ENCODE data around the gene SYCN. TPM values are rescaled to one million over a fixed set of nuclear protein-coding genes. Genes with fewer than 3 reads are reported as not detected.

Gene SYCN
- total and polyA plus RNA-seq, 5 donors from 2014 or later = not detected

GRCh38 chr19:39188960-39189359 is 15.1 kb downstream of the SYCN start:
- H3K4me3 Mint-ChIP-seq = no peak overlapping the region
- H3K4me3 ChIP-seq (ENCODE audit: low read depth, low read length) = no peak overlapping the region
- H3K4me1 ChIP-seq (ENCODE audit: control insufficient read depth, insufficient read depth, low read length, poor library complexity, severe bottlenecking) = no peaks in the 10 kb centered on the region
- DNase-seq (no peak), ATAC-seq (ENCODE audit: low read depth in 2 of 2) (no peak)
- no peaks in the 10 kb centered on the region for H3K9me3 Mint-ChIP-seq
- no peaks in the 10 kb centered on the region for H3K9me3 ChIP-seq (ENCODE audit: control insufficient read depth in 2 of 2, low read length in 2 of 2)
- H3K36me3 ChIP-seq (ENCODE audit: control insufficient read depth, insufficient read depth, low read length) = no peaks in the 10 kb centered on the region
- peaks cover 12% of the 10 kb centered on the region for H3K27me3 Mint-ChIP-seq
- peak overlapping the region in 1 of 3 donors; percentile 52 for H3K27ac Mint-ChIP-seq
- no peaks in the 10 kb centered on the region for H3K27me3 ChIP-seq (ENCODE audit: control insufficient read depth, insufficient read depth, low read length)
- H3K27ac ChIP-seq (ENCODE audit: insufficient read depth, low read length, poor library complexity, severe bottlenecking) = no peak overlapping the region
- no peaks in the 10 kb centered on the region for H3K36me3 Mint-ChIP-seq
- peaks cover 0 to 2% (median 0%) of the 10 kb centered on the region in 4 donors for H3K4me1 Mint-ChIP-seq

- Histone ChIP-seq H3K4me3 (ENCODE audit: low read depth, low read length) (no peak overlapping the region), H3K36me3 (ENCODE audit: control insufficient read depth, insufficient read depth, low read length) (no peaks in the 10 kb centered on the region), H3K9me3 (ENCODE audit: control insufficient read depth in 2 of 2, low read length in 2 of 2) (no peaks in the 10 kb centered on the region), H3K27me3 (ENCODE audit: control insufficient read depth, insufficient read depth, low read length) (no peaks in the 10 kb centered on the region), H3K27ac (ENCODE audit: insufficient read depth, low read length, poor library complexity, severe bottlenecking) (no peak overlapping the region), H3K4me1 (ENCODE audit: control insufficient read depth, insufficient read depth, low read length, poor library complexity, severe bottlenecking) (no peaks in the 10 kb centered on the region)
- no peaks in the 10 kb centered on the region for H3K36me3 Mint-ChIP-seq
- no peak for DNase-seq
- H3K27me3 Mint-ChIP-seq = peaks cover 4% of the 10 kb centered on the region
- H3K4me3 Mint-ChIP-seq = no peak overlapping the region
- H3K27ac Mint-ChIP-seq = no peak overlapping the region
- H3K9me3 Mint-ChIP-seq = no peaks in the 10 kb centered on the region
- H3K4me1 Mint-ChIP-seq = peaks cover 0 to 2% (median 0%) of the 10 kb centered on the region in 4 donors
- no peak for ATAC-seq (ENCODE audit: low read depth in 2 of 2)
These were observed 16.5 kb downstream of the SYCN start for GRCh38 chr19:39187552-39187943.

GRCh38 chr19:39186391-39186790 is 17.7 kb downstream of the SYCN start:
- H3K4me1 ChIP-seq (ENCODE audit: control insufficient read depth, insufficient read depth, low read length, poor library complexity, severe bottlenecking) = no peaks in the 10 kb centered on the region
- H3K27ac Mint-ChIP-seq = no peak overlapping the region
- H3K36me3 Mint-ChIP-seq = no peaks in the 10 kb centered on the region
- peaks cover 0 to 2% (median 0%) of the 10 kb centered on the region in 4 donors for H3K4me1 Mint-ChIP-seq
- H3K4me3 Mint-ChIP-seq = no peak overlapping the region
- no peaks in the 10 kb centered on the region for H3K27me3 ChIP-seq (ENCODE audit: control insufficient read depth, insufficient read depth, low read length)
- ATAC-seq (ENCODE audit: low read depth in 2 of 2) (no peak), DNase-seq (no peak)
- no peak overlapping the region for H3K27ac ChIP-seq (ENCODE audit: insufficient read depth, low read length, poor library complexity, severe bottlenecking)
- H3K9me3 ChIP-seq (ENCODE audit: control insufficient read depth in 2 of 2, low read length in 2 of 2) = no peaks in the 10 kb centered on the region
- H3K27me3 Mint-ChIP-seq = peaks cover 4% of the 10 kb centered on the region
- H3K36me3 ChIP-seq (ENCODE audit: control insufficient read depth, insufficient read depth, low read length) = no peaks in the 10 kb centered on the region
- H3K9me3 Mint-ChIP-seq = peaks cover 0 to 2% (median 0%) of the 10 kb centered on the region in 7 donors
- no peak overlapping the region for H3K4me3 ChIP-seq (ENCODE audit: low read depth, low read length)

- Mint-ChIP-seq H3K4me1 (peaks cover 0 to 2% (median 0%) of the 10 kb centered on the region in 4 donors), H3K9me3 (peaks cover 0 to 2% (median 0%) of the 10 kb centered on the region in 7 donors), H3K4me3 (no peak overlapping the region), H3K36me3 (no peaks in the 10 kb centered on the region), H3K27me3 (no peaks in the 10 kb centered on the region), H3K27ac (no peak overlapping the region)
- H3K4me3 ChIP-seq (ENCODE audit: low read depth, low read length) = no peak overlapping the region
- no peaks in the 10 kb centered on the region for H3K27me3 ChIP-seq (ENCODE audit: control insufficient read depth, insufficient read depth, low read length)
- H3K9me3 ChIP-seq (ENCODE audit: control insufficient read depth in 2 of 2, low read length in 2 of 2) = no peaks in the 10 kb centered on the region
- ATAC-seq (ENCODE audit: low read depth in 2 of 2) = no peak
- no peaks in the 10 kb centered on the region for H3K36me3 ChIP-seq (ENCODE audit: control insufficient read depth, insufficient read depth, low read length)
- H3K4me1 ChIP-seq (ENCODE audit: control insufficient read depth, insufficient read depth, low read length, poor library complexity, severe bottlenecking) = no peaks in the 10 kb centered on the region
- H3K27ac ChIP-seq (ENCODE audit: insufficient read depth, low read length, poor library complexity, severe bottlenecking) = no peak overlapping the region
- no peak for DNase-seq
These were observed 21.0 kb downstream of the SYCN start for GRCh38 chr19:39183104-39183503.

GRCh38 chr19:39182174-39182505 is 21.9 kb downstream of the SYCN start:
- no peak for DNase-seq
- ATAC-seq (ENCODE audit: low read depth in 2 of 2) = no peak

GRCh38 chr19:39181500-39182173 is 22.4 kb downstream of the SYCN start:
- Histone ChIP-seq H3K9me3 (ENCODE audit: control insufficient read depth in 2 of 2, low read length in 2 of 2) (no peaks in the 10 kb centered on the region), H3K27me3 (ENCODE audit: control insufficient read depth, insufficient read depth, low read length) (no peaks in the 10 kb centered on the region), H3K4me3 (ENCODE audit: low read depth, low read length) (no peak overlapping the region), H3K4me1 (ENCODE audit: control insufficient read depth, insufficient read depth, low read length, poor library complexity, severe bottlenecking) (no peaks in the 10 kb centered on the region), H3K27ac (ENCODE audit: insufficient read depth, low read length, poor library complexity, severe bottlenecking) (no peak overlapping the region), H3K36me3 (ENCODE audit: control insufficient read depth, insufficient read depth, low read length) (no peaks in the 10 kb centered on the region)
- no peak for DNase-seq
- H3K4me1 Mint-ChIP-seq = no peaks in the 10 kb centered on the region
- H3K36me3 Mint-ChIP-seq = no peaks in the 10 kb centered on the region
- no peak for ATAC-seq (ENCODE audit: low read depth in 2 of 2)
- peaks cover 0 to 2% (median 0%) of the 10 kb centered on the region in 7 donors for H3K9me3 Mint-ChIP-seq
- H3K27ac Mint-ChIP-seq = peak overlapping the region in 1 of 3 donors; percentile 44
- no peaks in the 10 kb centered on the region for H3K27me3 Mint-ChIP-seq
- no peak overlapping the region for H3K4me3 Mint-ChIP-seq

More at GRCh38 chr19:39182174-39182505, 21.9 kb downstream of the SYCN start:
- Mint-ChIP-seq H3K9me3 (peaks cover 0 to 2% (median 0%) of the 10 kb centered on the region in 7 donors), H3K27ac (peak overlapping the region in 2 of 3 donors; percentile 20 to 44), H3K4me3 (no peak overlapping the region), H3K36me3 (no peaks in the 10 kb centered on the region), H3K4me1 (peaks cover 0 to under 1% (median 0%) of the 10 kb centered on the region in 4 donors), H3K27me3 (no peaks in the 10 kb centered on the region)
- no peak overlapping the region for H3K4me3 ChIP-seq (ENCODE audit: low read depth, low read length)
- no peaks in the 10 kb centered on the region for H3K4me1 ChIP-seq (ENCODE audit: control insufficient read depth, insufficient read depth, low read length, poor library complexity, severe bottlenecking)
- H3K27ac ChIP-seq (ENCODE audit: insufficient read depth, low read length, poor library complexity, severe bottlenecking) = no peak overlapping the region
- H3K9me3 ChIP-seq (ENCODE audit: control insufficient read depth in 2 of 2, low read length in 2 of 2) = no peaks in the 10 kb centered on the region
- H3K36me3 ChIP-seq (ENCODE audit: control insufficient read depth, insufficient read depth, low read length) = no peaks in the 10 kb centered on the region
- no peaks in the 10 kb centered on the region for H3K27me3 ChIP-seq (ENCODE audit: control insufficient read depth, insufficient read depth, low read length)

- DNase-seq (no peak), ATAC-seq (ENCODE audit: low read depth in 2 of 2) (no peak)
- Mint-ChIP-seq H3K27me3 (no peaks in the 10 kb centered on the region), H3K4me1 (no peaks in the 10 kb centered on the region), H3K36me3 (peaks cover 2% of the 10 kb centered on the region), H3K4me3 (no peak overlapping the region), H3K9me3 (peaks cover 0 to 2% (median 0%) of the 10 kb centered on the region in 7 donors), H3K27ac (no peak overlapping the region)
- H3K36me3 ChIP-seq (ENCODE audit: control insufficient read depth, insufficient read depth, low read length) = no peaks in the 10 kb centered on the region
- no peak overlapping the region for H3K4me3 ChIP-seq (ENCODE audit: low read depth, low read length)
- no peaks in the 10 kb centered on the region for H3K9me3 ChIP-seq (ENCODE audit: control insufficient read depth in 2 of 2, low read length in 2 of 2)
- H3K27ac ChIP-seq (ENCODE audit: insufficient read depth, low read length, poor library complexity, severe bottlenecking) = no peak overlapping the region
- no peaks in the 10 kb centered on the region for H3K4me1 ChIP-seq (ENCODE audit: control insufficient read depth, insufficient read depth, low read length, poor library complexity, severe bottlenecking)
- H3K27me3 ChIP-seq (ENCODE audit: control insufficient read depth, insufficient read depth, low read length) = no peaks in the 10 kb centered on the region
These were observed 23.3 kb downstream of the SYCN start for GRCh38 chr19:39180749-39181148.

GRCh38 chr19:39179754-39180153 is 24.3 kb downstream of the SYCN start:
- Histone ChIP-seq H3K4me1 (ENCODE audit: control insufficient read depth, insufficient read depth, low read length, poor library complexity, severe bottlenecking) (no peaks in the 10 kb centered on the region), H3K9me3 (ENCODE audit: control insufficient read depth in 2 of 2, low read length in 2 of 2) (no peaks in the 10 kb centered on the region), H3K4me3 (ENCODE audit: low read depth, low read length) (no peak overlapping the region), H3K27me3 (ENCODE audit: control insufficient read depth, insufficient read depth, low read length) (no peaks in the 10 kb centered on the region), H3K36me3 (ENCODE audit: control insufficient read depth, insufficient read depth, low read length) (no peaks in the 10 kb centered on the region), H3K27ac (ENCODE audit: insufficient read depth, low read length, poor library complexity, severe bottlenecking) (no peak overlapping the region)
- Mint-ChIP-seq H3K36me3 (peaks cover 4% of the 10 kb centered on the region), H3K4me3 (no peak overlapping the region), H3K27ac (no peak overlapping the region), H3K9me3 (peaks cover 0 to 2% (median 0%) of the 10 kb centered on the region in 7 donors), H3K27me3 (no peaks in the 10 kb centered on the region), H3K4me1 (no peaks in the 10 kb centered on the region)
- DNase-seq (no peak), ATAC-seq (ENCODE audit: low read depth in 2 of 2) (no peak)
